Medulla oblongata (tissue), 1 donor: Measurements from ENCODE around the gene RAI2.

Experiments used
- DNase-seq: peaks from one replicate; pipeline ENCODE4 v3.0.0-alpha.2; 2015; ENCODE audit errors: extremely low spot score

Gene RAI2

GRCh38 chrX:17779434-17779833, 81.7 kb downstream of the RAI2 start:
- no peak for DNase-seq

DNA sequence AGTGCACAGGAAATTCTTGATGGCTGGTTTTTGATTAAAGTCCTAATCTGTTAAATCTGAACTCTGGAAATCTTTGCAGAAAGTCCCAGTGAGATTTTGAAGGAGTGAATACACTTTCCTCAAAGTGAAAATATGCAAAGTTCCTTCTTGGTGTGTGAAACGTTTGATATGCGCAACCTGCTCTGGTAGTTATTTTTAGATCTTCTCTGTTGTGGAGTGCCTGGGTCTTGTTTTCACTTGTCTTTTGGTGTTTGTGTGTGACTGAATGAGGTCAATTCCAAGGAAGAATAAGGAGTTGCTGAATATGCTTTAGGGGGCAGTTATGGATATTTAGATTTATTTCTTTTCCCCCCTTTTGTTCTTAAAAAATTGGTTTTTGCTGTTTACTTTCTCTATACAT, 82.1 kb downstream of the RAI2 start:
- no peak for DNase-seq

GRCh38 chrX:17774053-17774452, 87.0 kb downstream of the RAI2 start:
- DNase-seq: no peak

GRCh38 chrX:17773221-17773876, 87.7 kb downstream of the RAI2 start:
- DNase-seq: no peak

- no peak for DNase-seq
Measured at GRCh38 chrX:17769701-17770269, 91.3 kb downstream of the RAI2 start.

DNA sequence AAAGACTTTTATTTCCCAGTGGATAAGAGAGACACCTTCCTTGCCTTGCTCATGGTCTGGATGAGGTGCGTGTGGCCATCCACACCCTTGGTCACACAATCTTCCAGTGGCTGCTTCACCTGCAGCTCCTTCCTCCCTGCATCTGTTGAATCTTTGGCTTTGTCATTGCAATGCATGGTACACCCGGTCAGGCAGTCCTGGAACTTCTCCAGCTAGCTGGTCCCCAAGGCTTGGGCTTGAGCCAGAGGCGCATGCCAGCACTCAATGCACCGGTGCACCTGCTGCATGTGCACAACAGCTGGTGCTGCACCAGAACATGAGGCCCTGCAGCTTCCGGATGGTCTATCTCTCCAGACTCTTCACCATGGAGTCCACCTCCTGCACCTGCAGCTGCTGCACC, 92.1 kb downstream of the RAI2 start:
- no peak for DNase-seq

- DNase-seq: no peak
Measured at GRCh38 chrX:17767734-17768133, 93.4 kb downstream of the RAI2 start.

GRCh38 chrX:17759990-17760389, 101.1 kb downstream of the RAI2 start:
- no peak for DNase-seq

DNA sequence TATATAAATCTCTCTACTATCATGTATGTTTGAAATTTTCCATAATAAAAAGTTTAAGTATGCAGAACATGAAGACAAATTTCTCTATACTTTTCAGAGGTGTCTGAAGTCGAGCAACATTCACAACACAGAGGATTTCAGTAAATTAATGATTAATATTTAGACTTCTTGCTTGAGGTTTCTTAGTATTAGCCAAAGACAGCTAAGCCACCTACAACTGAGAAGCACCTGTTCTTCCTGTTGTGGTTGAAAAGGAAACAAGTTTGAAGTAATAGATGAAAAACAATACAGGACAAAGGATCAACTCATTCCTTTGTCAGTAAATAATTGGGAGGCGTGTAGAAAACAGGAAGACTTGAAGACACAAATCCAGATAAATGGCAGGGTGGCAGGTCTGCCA, 102.7 kb downstream of the RAI2 start:
- no peak for DNase-seq

- no peak for DNase-seq
Measured at GRCh38 chrX:17750436-17750835, 110.7 kb downstream of the RAI2 start.
